DMS 273 treated with DMSO at 0.1 percent for 48 hours (cell line): ENCODE measurements around the gene MYCBP.
"Not testable (repeated sequence)": the region's sequence is repeated elsewhere in the genome, so short reads cannot be mapped to it uniquely, and the experiment has no call there.

Experiments used
- DNase-seq: peaks from one replicate; lab custom pipeline; 2025; lab: John Stamatoyannopoulos, UW

MYCBP gene

GRCh38 chr1:38873027-38873969 is at the start of gene MYCBP:
MYCBP (minus strand) TSS chr1:38873348; CDS start chr1:38873305, 43 bp downstream.
- peak; percentile 100 for DNase-seq

GRCh38 chr1:38919130-38919529 is 46.0 kb upstream of the MYCBP start:
- DNase-seq: no peak

DNA sequence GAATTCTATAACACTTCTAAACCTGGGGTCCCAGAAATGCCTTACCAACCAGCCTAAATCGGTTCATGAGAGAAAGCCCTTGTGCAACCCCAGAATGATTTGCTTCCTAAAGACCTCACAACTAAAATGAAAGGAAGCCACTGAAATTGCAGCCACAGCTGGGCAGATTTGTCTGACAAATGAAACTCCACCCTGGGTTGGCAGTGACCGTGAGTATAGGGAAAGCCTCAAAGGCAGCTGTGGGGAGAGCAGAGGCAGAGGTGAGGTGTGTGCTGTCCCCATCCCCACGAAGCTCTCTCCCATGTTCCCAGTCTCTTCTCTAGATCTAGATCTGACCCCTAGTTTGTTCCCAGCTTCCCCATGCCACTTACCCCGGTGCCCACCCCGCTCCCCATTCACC is 45.4 kb upstream of the MYCBP start:
- DNase-seq: no peak

- no peak for DNase-seq
Observed at GRCh38 chr1:38917772-38918171, 44.6 kb upstream of the MYCBP start.

GRCh38 chr1:38917337-38917736 is 44.2 kb upstream of the MYCBP start:
- DNase-seq: no peak

- DNase-seq: no peak
Observed at GRCh38 chr1:38915352-38915948, 42.3 kb upstream of the MYCBP start.

- not testable (repeated sequence) for DNase-seq
Observed at GRCh38 chr1:38914908-38915307, 41.8 kb upstream of the MYCBP start.

DNA sequence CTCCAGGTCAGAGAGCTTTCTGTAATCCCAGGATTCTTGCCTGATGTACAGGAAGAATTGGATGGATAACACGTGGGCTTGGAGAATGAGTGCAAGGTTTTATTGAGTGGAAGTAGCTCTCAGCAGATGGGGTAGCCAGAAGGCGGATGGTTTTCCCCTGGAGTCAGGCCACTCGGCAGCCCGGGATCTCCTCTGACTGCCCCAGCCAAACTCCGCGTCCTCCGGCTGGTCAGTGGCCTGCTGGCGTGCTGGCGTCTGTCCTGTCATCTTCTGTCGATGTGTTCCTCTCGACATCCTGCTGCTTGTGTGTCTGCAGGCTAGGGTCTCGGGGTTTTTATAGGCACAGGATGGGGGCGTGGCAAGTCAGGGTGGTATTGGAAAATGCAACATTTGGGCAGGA is 35.7 kb upstream of the MYCBP start:
- DNase-seq: peak; percentile 98

DNA sequence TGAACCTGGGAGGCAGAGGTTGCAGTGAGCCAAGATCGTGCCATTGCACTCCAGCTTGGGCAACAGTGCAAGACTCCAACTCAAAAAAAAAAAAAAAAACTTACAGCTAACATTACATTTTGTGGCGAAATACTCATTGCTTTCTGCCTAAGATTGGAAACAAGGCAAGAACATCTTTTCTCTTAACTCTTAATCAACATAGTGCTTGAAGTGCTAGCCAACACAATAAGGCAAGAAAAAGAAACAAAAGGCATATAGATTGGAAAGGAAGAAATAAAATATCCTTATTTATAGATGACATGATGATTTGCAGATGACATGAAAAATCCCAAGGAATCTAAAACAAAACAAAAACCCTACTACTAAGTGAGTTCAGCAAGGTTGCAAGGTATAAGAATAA is 32.8 kb upstream of the MYCBP start:
- DNase-seq: no peak

GRCh38 chr1:38899560-38899959 is 26.4 kb upstream of the MYCBP start:
- DNase-seq: no peak

DNA sequence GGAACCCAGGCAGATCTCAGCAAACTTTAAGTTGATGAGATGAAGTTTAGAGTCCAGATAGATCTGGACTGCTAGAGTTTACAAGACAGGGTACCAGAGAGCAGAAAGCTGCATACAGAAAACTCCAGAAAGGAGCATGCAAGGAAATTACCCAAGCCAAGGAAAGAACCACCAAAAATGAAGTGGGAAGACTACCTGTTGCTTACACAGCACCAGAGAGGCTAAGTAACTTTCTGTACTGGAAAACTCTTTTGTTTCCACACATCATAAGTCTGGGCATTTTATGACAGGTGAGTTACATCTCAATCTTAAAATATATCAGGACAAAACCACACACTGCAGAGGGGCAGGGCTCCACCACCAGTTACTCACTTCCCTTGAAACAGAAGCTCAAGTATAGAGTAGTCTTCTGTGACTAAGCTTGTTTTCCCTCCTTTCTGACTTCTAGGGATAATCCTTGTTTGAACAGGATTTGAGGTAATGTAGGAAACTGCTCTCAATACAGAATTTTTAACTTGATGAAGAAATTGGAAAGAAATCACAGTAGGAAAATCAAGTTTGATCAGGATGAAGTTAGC is 25.6 kb upstream of the MYCBP start:
- DNase-seq: no peak

GRCh38 chr1:38896169-38896568 is 23.0 kb upstream of the MYCBP start:
- no peak for DNase-seq

GRCh38 chr1:38892976-38893375 is 19.8 kb upstream of the MYCBP start:
- no peak for DNase-seq

- DNase-seq: peak; percentile 90
Observed at GRCh38 chr1:38891753-38892152, 18.6 kb upstream of the MYCBP start.

DNA sequence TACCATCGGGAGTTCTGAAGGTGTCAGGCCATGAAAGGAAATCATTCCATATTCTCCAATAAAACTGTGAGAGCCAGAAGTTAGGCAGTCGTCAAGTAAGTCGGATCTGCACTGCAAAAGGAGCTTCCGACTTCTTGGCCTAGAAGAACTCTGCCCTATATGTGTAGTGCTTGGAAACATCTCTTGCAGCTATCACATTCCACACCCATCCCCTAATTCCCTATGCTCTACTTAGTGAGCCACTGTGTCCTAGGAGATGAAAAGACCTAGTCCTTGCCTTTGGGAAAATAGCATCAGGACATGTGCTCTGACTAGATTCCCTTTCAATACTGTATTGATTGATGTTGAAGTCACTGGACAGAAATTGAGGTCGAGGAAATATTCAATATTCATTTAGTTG is 16.4 kb upstream of the MYCBP start:
- DNase-seq: no peak

- no peak for DNase-seq
Observed at GRCh38 chr1:38888423-38889333, 15.5 kb upstream of the MYCBP start.

DNA sequence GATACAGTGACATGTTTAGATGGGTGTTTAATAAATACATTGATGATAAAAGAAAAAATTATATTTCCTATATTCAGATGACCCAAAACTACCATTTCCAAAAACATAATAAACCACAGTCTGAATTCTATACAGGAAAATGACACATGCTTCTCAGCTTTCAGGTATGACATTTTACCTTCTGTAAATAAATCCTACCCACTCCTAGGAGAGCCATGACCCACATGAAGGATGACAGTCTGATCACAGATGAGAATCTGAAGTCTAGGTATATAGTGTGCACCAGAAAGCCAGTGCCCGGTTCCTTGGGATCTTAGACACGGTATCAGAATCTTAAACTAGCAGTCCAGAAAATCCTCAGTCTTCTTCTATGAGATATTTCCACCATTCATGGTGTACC is 11.9 kb upstream of the MYCBP start:
- DNase-seq: no peak

DNA sequence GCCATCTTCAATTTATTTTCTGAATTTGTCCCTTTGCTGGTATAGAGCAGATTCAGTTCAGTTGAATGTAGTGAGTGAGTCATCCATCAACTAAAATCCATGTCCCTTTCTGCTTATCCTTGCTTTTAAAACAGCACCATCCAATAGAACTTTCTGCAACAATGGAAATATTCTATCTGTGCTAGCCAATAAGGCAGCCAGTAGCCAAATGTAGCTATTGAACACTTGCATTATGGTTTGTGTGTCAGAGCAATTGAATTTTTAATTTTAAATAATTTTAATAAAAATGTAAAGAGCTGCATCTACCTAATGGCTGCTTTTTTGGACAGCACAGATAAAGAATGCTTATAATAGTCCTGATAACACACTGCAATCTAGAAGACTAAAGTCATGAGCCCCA is 8.3 kb upstream of the MYCBP start, which contains the start of gene GJA9:
Gene GJA9, minus strand, starts transcription at position 101 of the 400 bp plus-strand sequence. CDS start 5,489 bp downstream, outside the sequence.
- DNase-seq: no peak

- no peak for DNase-seq
Observed at GRCh38 chr1:38875811-38876210, 2.7 kb upstream of the MYCBP start.

GRCh38 chr1:38872401-38873026 is 634 bp downstream of the MYCBP start:
- DNase-seq: no peak

GRCh38 chr1:38870996-38871395 is 2.2 kb downstream of the MYCBP start:
- DNase-seq: no peak
